CD4-positive, alpha-beta T cell (primary cell): ENCODE measurements around the gene THADA. TPM values are rescaled to one million over a fixed set of nuclear protein-coding genes. Genes with fewer than 3 reads are reported as not detected.

Experiments used
- ATAC-seq: fragments of 200-7000 bp; cut with Tn5 transposase; one replicate; pipeline ENCODE4 v1.10.0; 2022; ENCODE audit warnings: mild to moderate bottlenecking; ENCODE audit not compliant: poor library complexity
- CTCF ChIA-PET: fragments of 350-600 bp; sonication (Branson Sonifier 250); formaldehyde crosslinking; loops from one replicate; lab custom pipeline; 2021; ENCODE audit warnings: antibody characterized with exemption, inconsistent platforms; lab: Charles Lee
- POLR2A ChIA-PET: fragments of 350-600 bp; sonication (Branson Sonifier 250); formaldehyde crosslinking; loops from one replicate; lab custom pipeline; 2021; ENCODE audit warnings: antibody characterized with exemption, inconsistent platforms; lab: Charles Lee
- DNase-seq, 14 experiments: peaks; one replicate each; pipeline ENCODE4 v3.0.0-alpha.2; 2013 to 2020; ENCODE audit warnings: mixed read lengths in 2 of 14
- H3K27ac ChIP-seq, 2 donors: one replicate each; pipeline versions ENCODE4 v1.5.1 to v1.7.0; 2013; ENCODE audit warnings: low read length in 2 of 2, low read depth in 1 of 2, mild to moderate bottlenecking in 1 of 2
- H3K27me3 ChIP-seq, 2 experiments: 1 replicate in 1 of 2; 2 replicates in 1 of 2; pipeline versions ENCODE4 v1.6.1 to v1.7.0; 2013; ENCODE audit warnings: low read length in 2 of 2, control low read depth in 1 of 2, mild to moderate bottlenecking in 1 of 2, moderate library complexity in 1 of 2; ENCODE audit not compliant: insufficient read depth in 2 of 2, control insufficient read depth in 1 of 2
- H3K36me3 ChIP-seq: one replicate; pipeline ENCODE4 v1.6.1; 2013; ENCODE audit warnings: low read length, control low read depth; ENCODE audit not compliant: insufficient read depth
- H3K4me1 ChIP-seq: one replicate; pipeline ENCODE4 v1.6.1; 2013; ENCODE audit warnings: low read length, control low read depth; ENCODE audit not compliant: insufficient read depth
- H3K4me3 ChIP-seq: one replicate; pipeline ENCODE4 v1.5.1; 2013; ENCODE audit warnings: mild to moderate bottlenecking, low read length, moderate library complexity
- H3K9me3 ChIP-seq, 2 experiments: 1 replicate in 1 of 2; 2 replicates in 1 of 2; pipeline versions ENCODE4 v1.6.1 to v1.7.0; 2013; ENCODE audit warnings: low read length in 2 of 2, mild to moderate bottlenecking in 2 of 2, control low read depth in 1 of 2, moderate library complexity in 1 of 2; ENCODE audit not compliant: control insufficient read depth in 1 of 2, insufficient read depth in 1 of 2
- H3K27ac Mint-ChIP-seq: one replicate; pipeline ENCODE4 v1.8.0; 2020; ENCODE audit warnings: mixed read lengths
- H3K27me3 Mint-ChIP-seq: one replicate; pipeline ENCODE4 v1.8.0; 2021; ENCODE audit warnings: mixed read lengths
- H3K36me3 Mint-ChIP-seq: one replicate; pipeline ENCODE4 v1.8.0; 2021; ENCODE audit warnings: low read depth, mixed read lengths
- H3K4me1 Mint-ChIP-seq: one replicate; pipeline ENCODE4 v1.8.0; 2021; ENCODE audit warnings: low read depth, mixed read lengths
- H3K4me3 Mint-ChIP-seq: one replicate; pipeline ENCODE4 v1.8.0; 2020; ENCODE audit warnings: mild to moderate bottlenecking, mixed read lengths
- H3K9me3 Mint-ChIP-seq: one replicate; pipeline ENCODE4 v1.8.0; 2020; ENCODE audit warnings: mixed read lengths
- CTCF ChIP-seq: fragments of 200-600 bp; IDR thresholded peaks from one replicate; pipeline ENCODE4 v1.8.0; 2022; ENCODE audit warnings: antibody characterized with exemption, mild to moderate bottlenecking
- intact Hi-C, 2 experiments: fragments of 100-400 bp; cut with DNase I in 1 of 2; cut with micrococcal nuclease in 1 of 2; formaldehyde crosslinking; loops; one replicate each; pipeline versions ENCODE4 v1.15.1 to v1.9.0; 2023 to 2025; cut with DNase I, micrococcal nuclease
- total RNA-seq, 174 experiments: library from RNA in 2 of 174; stranded (reverse) in 2 of 174; gene quantifications; one replicate each; pipeline ENCODE4 v1.2.3 and lab custom pipeline; 2021 to 2026

The THADA gene
- total RNA-seq, 2 experiments from 2014 or later = 29.3 to 32.9 TPM

- no peak for ATAC-seq
- Mint-ChIP-seq H3K27me3 (no peaks in the 10 kb centered on the region), H3K36me3 (peaks cover 11% of the 10 kb centered on the region), H3K9me3 (no peaks in the 10 kb centered on the region), H3K4me1 (no peaks in the 10 kb centered on the region), H3K4me3 (no peak overlapping the region), H3K27ac (no peak overlapping the region)
- Histone ChIP-seq H3K27me3 (no peaks in the 10 kb centered on the region), H3K4me1 (no peaks in the 10 kb centered on the region), H3K9me3 (no peaks in the 10 kb centered on the region), H3K27ac (no peak overlapping the region), H3K36me3 (no peaks in the 10 kb centered on the region), H3K4me3 (no peak overlapping the region)
- CTCF ChIA-PET = no interaction called here
- POLR2A ChIA-PET = no interaction called here
- no peak for DNase-seq
- intact Hi-C loops = no loop called here
- TF ChIP-seq CTCF = no peak
Observed at GRCh38 chr2:43356774-43357173, 239.1 kb downstream of the THADA start.

- H3K27ac Mint-ChIP-seq = no peak overlapping the region
- no peak for ATAC-seq
- CTCF ChIA-PET = no interaction called here
Observed at GRCh38 chr2:43355399-43355798, 240.4 kb downstream of the THADA start.

GRCh38 chr2:43349904-43350303, 245.9 kb downstream of the THADA start:
- Histone ChIP-seq H3K4me3 (no peak overlapping the region), H3K27me3 (no peaks in the 10 kb centered on the region), H3K27ac (no peak overlapping the region), H3K9me3 (no peaks in the 10 kb centered on the region), H3K4me1 (no peaks in the 10 kb centered on the region), H3K36me3 (no peaks in the 10 kb centered on the region)
- Mint-ChIP-seq H3K4me3 (no peak overlapping the region), H3K9me3 (no peaks in the 10 kb centered on the region), H3K36me3 (peaks cover 36% of the 10 kb centered on the region), H3K4me1 (no peaks in the 10 kb centered on the region), H3K27ac (no peak overlapping the region), H3K27me3 (no peaks in the 10 kb centered on the region)
- ChIA-PET POLR2A (no interaction called here), CTCF (no interaction called here)
- ATAC-seq (no peak), DNase-seq (no peak)
- no peak for TF ChIP-seq CTCF
- intact Hi-C loops = no loop called here

More at GRCh38 chr2:43355399-43355798, 240.4 kb downstream of the THADA start:
- intact Hi-C loops = no loop called here
- Histone ChIP-seq H3K4me1 (no peaks in the 10 kb centered on the region), H3K27ac (no peak overlapping the region), H3K9me3 (no peaks in the 10 kb centered on the region), H3K27me3 (no peaks in the 10 kb centered on the region), H3K4me3 (no peak overlapping the region), H3K36me3 (no peaks in the 10 kb centered on the region)
- no peaks in the 10 kb centered on the region for H3K4me1 Mint-ChIP-seq
- POLR2A ChIA-PET = no interaction called here
- no peaks in the 10 kb centered on the region for H3K27me3 Mint-ChIP-seq
- TF ChIP-seq CTCF = no peak
- H3K36me3 Mint-ChIP-seq = peaks cover 12% of the 10 kb centered on the region
- no peaks in the 10 kb centered on the region for H3K9me3 Mint-ChIP-seq
- DNase-seq = no peak
- H3K4me3 Mint-ChIP-seq = no peak overlapping the region
